Left hindlimb (tissue), 1 donor: Measurements from ENCODE around the gene PTGER1.

ENCODE experiments used
- DNase-seq: peaks from one replicate; pipeline ENCODE4 v3.0.0-alpha.2; 2018

PTGER1 gene

GRCh38 chr19:14497228-14497921 lies 22.2 kb upstream of the PTGER1 start:
- no peak for DNase-seq

GRCh38 chr19:14496834-14497227 lies 21.7 kb upstream of the PTGER1 start:
- DNase-seq = no peak

- peak; percentile 99 for DNase-seq
Observed at GRCh38 chr19:14496029-14496833, 21.1 kb upstream of the PTGER1 start, which contains the start of gene GIPC1. GIPC1 (minus strand) TSS chr19:14496127; CDS start chr19:14482976, 13,151 bp downstream.

GRCh38 chr19:14495672-14496028 lies 20.5 kb upstream of the PTGER1 start:
- no peak for DNase-seq

- DNase-seq = no peak
Observed at GRCh38 chr19:14494910-14495671, 19.9 kb upstream of the PTGER1 start.

- no peak for DNase-seq
Observed at GRCh38 chr19:14494411-14494810, 19.3 kb upstream of the PTGER1 start.

GRCh38 chr19:14492756-14493337 lies 17.7 kb upstream of the PTGER1 start:
- no peak for DNase-seq

- no peak for DNase-seq
Observed at GRCh38 chr19:14487370-14488125, 12.4 kb upstream of the PTGER1 start.

- DNase-seq = peak; percentile 15
Observed at GRCh38 chr19:14482172-14482941, 7.2 kb upstream of the PTGER1 start.

GRCh38 chr19:14480700-14481079 lies 5.5 kb upstream of the PTGER1 start:
- no peak for DNase-seq

GRCh38 chr19:14479975-14480699 lies 5.0 kb upstream of the PTGER1 start:
- DNase-seq = no peak

- DNase-seq = no peak
Observed at GRCh38 chr19:14479309-14479974, 4.3 kb upstream of the PTGER1 start.

GRCh38 chr19:14478113-14478545 lies 3.0 kb upstream of the PTGER1 start:
- no peak for DNase-seq

GRCh38 chr19:14477418-14478112 lies 2.4 kb upstream of the PTGER1 start:
- DNase-seq = peak; percentile 82

GRCh38 chr19:14476673-14477401 lies 1.7 kb upstream of the PTGER1 start:
- DNase-seq = no peak

- DNase-seq = no peak
Observed at GRCh38 chr19:14476327-14476672, 1.1 kb upstream of the PTGER1 start.

- peak; percentile 30 for DNase-seq
Observed at GRCh38 chr19:14474827-14475226, 327 bp downstream of the PTGER1 start.

GRCh38 chr19:14473978-14474578 lies 1.1 kb downstream of the PTGER1 start:
- DNase-seq = peak; percentile 31
